ENCODE measurements around the gene KLF11. TPM values are rescaled to one million over a fixed set of nuclear protein-coding genes. Genes with fewer than 3 reads are reported as not detected.

Gene KLF11
- total RNA-seq, 4 donors from 2014 or later = 42.5 to 86.1 (median 61.2) TPM

DNA sequence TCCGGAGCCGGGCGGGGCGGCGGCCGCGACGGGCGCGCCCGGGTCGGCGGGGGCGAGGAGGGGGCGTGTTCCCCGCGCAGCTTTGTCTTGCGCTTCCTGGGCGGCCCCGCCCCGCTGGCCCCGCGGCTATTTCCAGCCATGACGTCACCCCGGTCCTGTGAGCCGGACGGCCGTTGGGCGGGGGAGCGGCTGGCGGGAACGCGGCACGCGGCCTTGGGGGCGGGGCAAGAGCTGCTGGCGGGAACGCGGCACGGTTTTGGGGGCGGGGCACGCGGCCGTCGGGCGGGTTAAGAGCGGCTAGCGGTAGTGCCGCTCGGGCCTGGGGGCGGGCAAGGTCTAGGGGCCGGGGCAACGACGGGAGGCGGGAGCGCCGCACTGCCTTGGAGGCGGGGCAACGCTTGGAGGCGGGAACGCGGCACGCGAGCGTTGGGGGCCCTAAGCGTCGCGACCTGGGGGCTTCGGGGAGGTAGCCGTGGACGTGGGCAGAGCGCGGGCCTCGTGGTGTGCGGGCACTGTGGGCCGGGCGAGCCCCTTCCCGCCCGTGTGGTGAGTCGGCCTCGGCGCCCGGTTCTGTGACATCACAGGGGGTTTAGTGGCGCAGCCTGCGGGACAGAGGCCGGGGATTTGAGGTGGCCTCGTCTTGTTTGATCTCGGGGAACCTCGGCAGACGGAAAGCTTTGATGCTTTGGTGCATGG lies 704 bp downstream of the KLF11 start:
- 5 to 6% methylated on average over 43 to 68 of the region's 90 CpGs for WGBS, 2 donors
- TF ChIP-seq POLR2A (IDR thresholded peaks at IDR 0.05) = no peak
- TF ChIP-seq, protein P1, sequence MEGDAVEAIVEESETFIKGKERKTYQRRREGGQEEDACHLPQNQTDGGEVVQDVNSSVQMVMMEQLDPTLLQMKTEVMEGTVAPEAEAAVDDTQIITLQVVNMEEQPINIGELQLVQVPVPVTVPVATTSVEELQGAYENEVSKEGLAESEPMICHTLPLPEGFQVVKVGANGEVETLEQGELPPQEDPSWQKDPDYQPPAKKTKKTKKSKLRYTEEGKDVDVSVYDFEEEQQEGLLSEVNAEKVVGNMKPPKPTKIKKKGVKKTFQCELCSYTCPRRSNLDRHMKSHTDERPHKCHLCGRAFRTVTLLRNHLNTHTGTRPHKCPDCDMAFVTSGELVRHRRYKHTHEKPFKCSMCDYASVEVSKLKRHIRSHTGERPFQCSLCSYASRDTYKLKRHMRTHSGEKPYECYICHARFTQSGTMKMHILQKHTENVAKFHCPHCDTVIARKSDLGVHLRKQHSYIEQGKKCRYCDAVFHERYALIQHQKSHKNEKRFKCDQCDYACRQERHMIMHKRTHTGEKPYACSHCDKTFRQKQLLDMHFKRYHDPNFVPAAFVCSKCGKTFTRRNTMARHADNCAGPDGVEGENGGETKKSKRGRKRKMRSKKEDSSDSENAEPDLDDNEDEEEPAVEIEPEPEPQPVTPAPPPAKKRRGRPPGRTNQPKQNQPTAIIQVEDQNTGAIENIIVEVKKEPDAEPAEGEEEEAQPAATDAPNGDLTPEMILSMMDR (IDR thresholded peaks at IDR 0.05) = no peak
- DNase-seq (ENCODE audit: low spot score in 2 of 2) = peak; percentile 98 to 100
- intact Hi-C loops (cut with DNase I; ENCODE audit: low total_unique reads) = loop anchor here (5.0 to 10.0 kb wide), 3 partner anchors 62 to 269 kb away; no protein-coding TSS in a partner anchor
- peak overlapping the region; percentile 24 for H3K4me3 ChIP-seq (ENCODE audit: low read depth, poor library complexity, severe bottlenecking)

DNA sequence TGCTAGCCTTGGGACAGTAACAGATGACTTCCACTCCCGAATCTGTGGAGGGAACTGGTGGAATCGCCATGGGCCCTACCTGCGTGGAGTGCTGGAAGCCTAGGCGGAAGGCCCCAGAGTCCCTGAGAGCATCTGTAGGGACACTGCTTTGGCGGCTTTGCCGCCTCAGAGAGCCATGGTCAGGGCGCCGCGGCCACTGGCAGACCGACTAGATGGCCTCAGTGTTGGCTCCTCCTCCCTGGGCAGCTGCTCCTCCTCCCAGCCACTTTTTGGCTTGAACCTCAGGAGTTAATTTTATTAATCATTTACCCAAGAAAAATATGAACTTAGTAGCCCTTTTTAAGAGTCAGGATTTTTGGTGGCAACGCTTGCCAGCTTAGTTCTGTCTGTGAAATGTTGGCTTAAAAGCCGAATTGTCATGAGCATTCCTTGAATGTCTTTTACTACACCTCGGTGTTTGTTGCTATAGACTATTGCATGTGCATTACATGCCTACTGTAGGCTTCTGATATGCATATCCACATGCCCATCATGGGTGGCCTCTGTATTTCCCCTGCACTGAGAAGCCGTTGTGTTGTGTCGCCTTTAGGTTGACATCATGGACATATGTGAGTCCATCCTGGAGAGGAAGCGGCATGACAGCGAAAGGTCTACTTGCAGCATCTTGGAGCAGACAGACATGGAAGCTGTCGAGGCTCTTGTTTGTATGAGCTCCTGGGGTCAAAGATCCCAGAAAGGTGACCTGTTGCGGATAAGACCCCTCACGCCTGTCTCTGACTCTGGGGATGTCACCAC lies 2.4 kb downstream of the KLF11 start:
- TF ChIP-seq, protein P1 (IDR thresholded peaks at IDR 0.05) = no peak
- no peak for TF ChIP-seq POLR2A (IDR thresholded peaks at IDR 0.05)
- intact Hi-C loops (cut with DNase I; ENCODE audit: low total_unique reads) = loop anchor here (1.0 to 10.0 kb wide), 3 partner anchors 93 to 271 kb away; no protein-coding TSS in a partner anchor
- no peak overlapping the region for H3K4me3 ChIP-seq (ENCODE audit: low read depth, poor library complexity, severe bottlenecking)
- WGBS, 2 donors = 66 to 70% methylated on average over 20 of the region's 20 CpGs
- peak in 1 of 2 donors; percentile 87 for DNase-seq (ENCODE audit: low spot score in 2 of 2)

DNA sequence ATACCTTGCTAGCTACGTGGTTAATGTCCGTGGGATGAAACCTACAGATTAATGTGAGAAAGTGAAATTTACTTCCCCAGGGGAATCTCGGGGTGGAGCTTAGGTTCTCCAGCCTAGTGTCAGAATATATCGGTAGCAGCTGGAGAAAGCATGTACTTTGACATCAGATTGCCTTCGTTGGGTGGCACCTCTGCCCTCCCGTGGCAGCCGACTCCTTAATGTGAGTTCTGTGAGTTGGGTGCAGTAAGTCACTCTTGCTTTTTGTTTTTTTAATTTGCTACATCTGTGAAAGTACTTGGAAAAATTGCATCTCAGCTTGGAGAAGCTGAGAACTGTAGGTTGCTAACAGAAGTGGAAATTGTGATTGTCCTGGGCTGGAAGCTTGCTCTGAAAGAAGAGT lies 3.6 kb downstream of the KLF11 start:
- DNase-seq (ENCODE audit: low spot score in 2 of 2) = no peak
- H3K4me3 ChIP-seq (ENCODE audit: low read depth, poor library complexity, severe bottlenecking) = no peak overlapping the region
- TF ChIP-seq, protein P1 (IDR thresholded peaks at IDR 0.05) = no peak
- no peak for TF ChIP-seq POLR2A (IDR thresholded peaks at IDR 0.05)
- 38 to 46% methylated on average over 7 of the region's 7 CpGs for WGBS, 2 donors
- intact Hi-C loops (cut with DNase I; ENCODE audit: low total_unique reads) = loop anchor here (10.0 kb wide), 2 partner anchors 242 to 272 kb away; no protein-coding TSS in a partner anchor

DNA sequence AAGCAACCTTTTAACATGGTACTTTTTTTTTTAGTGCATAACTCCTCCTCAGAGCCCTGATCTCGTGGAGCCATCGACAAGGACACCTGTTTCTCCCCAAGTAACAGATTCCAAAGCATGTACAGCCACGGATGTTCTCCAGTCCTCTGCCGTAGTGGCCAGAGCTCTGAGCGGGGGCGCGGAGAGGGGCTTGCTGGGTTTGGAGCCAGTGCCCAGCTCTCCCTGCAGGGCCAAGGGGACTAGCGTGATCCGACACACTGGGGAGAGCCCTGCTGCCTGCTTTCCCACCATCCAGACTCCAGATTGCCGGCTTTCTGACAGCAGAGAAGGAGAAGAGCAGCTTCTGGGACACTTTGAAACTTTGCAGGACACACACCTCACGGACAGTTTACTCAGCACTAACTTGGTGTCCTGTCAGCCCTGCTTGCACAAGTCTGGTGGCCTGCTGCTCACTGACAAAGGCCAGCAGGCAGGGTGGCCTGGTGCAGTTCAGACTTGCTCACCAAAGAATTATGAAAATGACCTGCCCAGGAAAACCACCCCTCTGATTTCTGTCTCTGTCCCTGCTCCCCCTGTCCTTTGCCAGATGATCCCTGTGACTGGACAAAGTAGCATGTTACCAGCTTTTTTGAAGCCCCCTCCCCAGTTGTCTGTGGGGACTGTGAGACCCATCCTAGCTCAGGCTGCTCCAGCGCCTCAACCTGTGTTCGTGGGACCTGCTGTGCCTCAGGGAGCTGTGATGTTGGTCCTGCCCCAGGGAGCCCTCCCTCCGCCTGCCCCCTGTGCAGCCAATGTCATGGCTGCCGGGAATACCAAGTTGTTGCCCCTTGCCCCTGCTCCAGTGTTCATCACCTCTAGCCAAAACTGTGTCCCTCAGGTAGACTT lies 4.5 kb downstream of the KLF11 start:
- DNase-seq (ENCODE audit: low spot score in 2 of 2) = no peak
- 84 to 85% methylated on average over 15 of the region's 15 CpGs for WGBS, 2 donors
- no peak overlapping the region for H3K4me3 ChIP-seq (ENCODE audit: low read depth, poor library complexity, severe bottlenecking)
- TF ChIP-seq, protein P1 (IDR thresholded peaks at IDR 0.05) = no peak
- TF ChIP-seq POLR2A (IDR thresholded peaks at IDR 0.05) = no peak
- intact Hi-C loops (cut with DNase I; ENCODE audit: low total_unique reads) = loop anchor here (10.0 kb wide), 2 partner anchors 243 to 273 kb away; no protein-coding TSS in a partner anchor

DNA sequence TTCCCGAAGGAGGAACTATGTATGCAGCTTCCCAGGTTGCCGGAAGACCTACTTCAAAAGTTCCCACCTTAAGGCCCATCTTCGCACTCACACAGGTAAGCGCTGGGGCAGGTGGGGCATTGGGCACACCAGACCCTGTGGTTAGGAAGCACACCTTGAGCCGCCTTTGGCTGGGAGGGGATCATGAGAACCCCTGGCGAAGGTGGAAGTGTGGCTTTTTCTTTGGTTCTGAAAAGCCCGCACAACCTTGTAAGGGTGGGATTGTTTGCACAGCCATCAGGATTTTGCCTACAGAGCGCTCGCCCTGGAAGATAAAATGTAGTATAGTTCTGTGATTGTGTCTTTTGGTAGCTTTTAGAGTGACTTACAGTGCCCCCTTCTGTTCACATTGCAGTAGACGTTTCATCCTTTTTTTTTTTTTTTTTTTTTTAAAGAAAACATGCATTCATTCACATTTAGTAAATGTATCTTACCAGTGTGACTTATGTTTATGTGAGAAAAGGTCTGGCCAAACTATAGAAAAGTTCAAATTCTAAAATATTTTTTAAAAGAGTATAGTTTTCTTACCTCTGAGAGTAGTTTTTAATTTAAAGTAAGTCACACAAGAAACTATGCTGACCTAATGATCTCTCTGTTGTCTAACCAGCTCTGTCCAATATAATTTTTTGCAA lies 5.3 kb downstream of the KLF11 start:
- TF ChIP-seq POLR2A (IDR thresholded peaks at IDR 0.05) = no peak
- TF ChIP-seq, protein P1 (IDR thresholded peaks at IDR 0.05) = no peak
- no peak overlapping the region for H3K4me3 ChIP-seq (ENCODE audit: low read depth, poor library complexity, severe bottlenecking)
- intact Hi-C loops (cut with DNase I; ENCODE audit: low total_unique reads) = loop anchor here (10.0 kb wide), 2 partner anchors 244 to 274 kb away; no protein-coding TSS in a partner anchor
- DNase-seq (ENCODE audit: low spot score in 2 of 2) = no peak
- whole genome bisulfite sequencing, 2 donors = 40 to 55% methylated on average over 7 to 10 of the region's 10 CpGs

Measured in lower leg skin (tissue), 4 donors.